SK-N-SH (cell line): ENCODE results near the gene SELENOS. TPM values are rescaled to one million over a fixed set of nuclear protein-coding genes. Genes with fewer than 3 reads are reported as not detected.

Experiments used
- CTCF ChIA-PET: fragments of 300-600, 350-600 bp; formaldehyde crosslinking; extraction: SDS; loops from one replicate; lab custom pipeline; 2021; lab: Yijun Ruan, JAX
- POLR2A ChIA-PET: fragments of 350-600 bp; sonication (Branson Sonifier 250); formaldehyde crosslinking; extraction: SDS; loops from one replicate; lab custom pipeline; 2020; ENCODE audit warnings: antibody characterized with exemption, inconsistent platforms; lab: Yijun Ruan, JAX
- DNase-seq: peaks from one replicate; pipeline ENCODE4 v3.0.0; 2012
- H2AFZ ChIP-seq: fragments of 200-600 bp; sonication (generic); 2 replicates; pipeline ENCODE4 v1.8.1; 2016; ENCODE audit warnings: antibody characterized with exemption, mild to moderate bottlenecking, low read depth
- H3F3A ChIP-seq: fragments of 200-600 bp; sonication (generic); replicated peaks from 2 replicates; pipeline ENCODE3; 2016; ENCODE audit warnings: antibody characterized with exemption, mild to moderate bottlenecking; ENCODE audit not compliant: insufficient read depth
- H3K27ac ChIP-seq, 2 experiments: fragments of 200-500 bp in 1 of 2; fragments of 200-600 bp in 1 of 2; sonication (Bioruptor generic) in 1 of 2; sonication (generic), shearing (Covaris generic) in 1 of 2; 2 replicates each; pipeline versions ENCODE4 v1.5.1 to v1.6.1; 2014 to 2016; ENCODE audit warnings: low read depth in 2 of 2, inconsistent platforms in 1 of 2, low read length in 1 of 2, mild to moderate bottlenecking in 1 of 2, mixed read lengths in 1 of 2
- H3K27me3 ChIP-seq: fragments of 200-600 bp; sonication (generic), shearing (Covaris generic); 2 replicates; pipeline ENCODE4 v1.6.1; 2016; ENCODE audit warnings: mixed run types; ENCODE audit not compliant: insufficient read depth
- H3K36me3 ChIP-seq, 2 experiments: fragments of 200-500 bp in 1 of 2; fragments of 200-600 bp in 1 of 2; sonication (Bioruptor generic) in 1 of 2; sonication (generic) in 1 of 2; replicated peaks in 1 of 2; 2 replicates each; pipeline versions ENCODE3 to v1.5.1; 2014 to 2016; ENCODE audit warnings: low read length in 1 of 2, mild to moderate bottlenecking in 1 of 2; ENCODE audit not compliant: insufficient read depth in 2 of 2, control insufficient read depth in 1 of 2
- H3K4me1 ChIP-seq, 2 experiments: fragments of 200-500 bp in 1 of 2; fragments of 200-600 bp in 1 of 2; sonication (Bioruptor generic) in 1 of 2; sonication (generic), shearing (Covaris generic) in 1 of 2; 2 replicates each; pipeline versions ENCODE4 v1.5.1 to v1.6.1; 2014 to 2016; ENCODE audit warnings: low read depth in 1 of 2, low read length in 1 of 2, mixed run types in 1 of 2; ENCODE audit not compliant: insufficient read depth in 2 of 2, control insufficient read depth in 1 of 2
- H3K4me2 ChIP-seq: fragments of 200-600 bp; sonication (generic), shearing (Covaris generic); 2 replicates; pipeline ENCODE4 v1.6.1; 2017; ENCODE audit warnings: mixed run types
- H3K4me3 ChIP-seq, 2 experiments: fragments of 200-500 bp in 1 of 2; fragments of 200-600 bp in 1 of 2; sonication (Bioruptor generic) in 1 of 2; sonication (generic), shearing (Covaris generic) in 1 of 2; 2 replicates each; pipeline versions ENCODE4 v1.5.1 to v1.8.1; 2014 to 2016; ENCODE audit warnings: low read depth in 2 of 2, inconsistent platforms in 1 of 2, low read length in 1 of 2, mild to moderate bottlenecking in 1 of 2, mixed read lengths in 1 of 2, moderate library complexity in 1 of 2
- H3K79me2 ChIP-seq: fragments of 200-600 bp; sonication (generic); 2 replicates; pipeline ENCODE4 v1.8.1; 2017; ENCODE audit warnings: mild to moderate bottlenecking; ENCODE audit not compliant: insufficient read depth
- H3K9ac ChIP-seq: fragments of 200-600 bp; sonication (generic); 2 replicates; pipeline ENCODE4 v1.6.1; 2017; ENCODE audit warnings: mixed run types
- H3K9me2 ChIP-seq: fragments of 200-600 bp; sonication (generic); 2 replicates; pipeline ENCODE4 v1.6.1; 2017; ENCODE audit warnings: mixed run types
- H3K9me3 ChIP-seq: fragments of 200-600 bp; sonication (generic); 2 replicates; pipeline ENCODE4 v1.6.1; 2017; ENCODE audit warnings: mixed run types, mild to moderate bottlenecking, moderate library complexity
- H4K20me1 ChIP-seq: fragments of 200-600 bp; sonication (generic); 2 replicates; pipeline ENCODE4 v1.6.1; 2017; ENCODE audit warnings: mild to moderate bottlenecking, mixed run types; ENCODE audit not compliant: insufficient read depth
- EP300 ChIP-seq, 2 experiments: IDR thresholded peaks; 2 replicates each; pipeline versions ENCODE4 v1.4.0 to v1.6.1; 2012; ENCODE audit warnings: borderline replicate concordance in 1 of 2, low read depth in 1 of 2, low read length in 1 of 2
- GATA2 ChIP-seq: sonication (generic); formaldehyde crosslinking; IDR thresholded peaks from 2 replicates; pipeline ENCODE4 v1.5.0; 2020; ENCODE audit warnings: mild to moderate bottlenecking, missing genetic modification reagents
- IRF3 ChIP-seq: fragments of 150-350 bp; IDR thresholded peaks from 2 replicates; pipeline ENCODE4 v1.6.1; 2016; ENCODE audit warnings: mild to moderate bottlenecking, low read depth, low read length
- MAX ChIP-seq: IDR thresholded peaks from 2 replicates; pipeline ENCODE4 v1.4.0; 2012; ENCODE audit warnings: low read depth
- MEF2A ChIP-seq: IDR thresholded peaks from 2 replicates; pipeline ENCODE4 v1.4.0; 2012; ENCODE audit warnings: low read depth, borderline replicate concordance
- NRF1 ChIP-seq: IDR thresholded peaks from 2 replicates; pipeline ENCODE4 v1.6.1; 2012; ENCODE audit warnings: low read depth, mild to moderate bottlenecking, low read length
- RCOR1 ChIP-seq: fragments of 150-350 bp; IDR thresholded peaks from 2 replicates; pipeline ENCODE4 v1.6.1; 2017; ENCODE audit warnings: antibody characterized with exemption, low read length
- REST ChIP-seq: IDR thresholded peaks from 2 replicates; pipeline ENCODE4 v1.6.1; 2012; ENCODE audit warnings: mild to moderate bottlenecking, low read depth, low read length, moderate library complexity
- RFX5 ChIP-seq: IDR thresholded peaks from 2 replicates; pipeline ENCODE4 v1.6.1; 2012; ENCODE audit warnings: mild to moderate bottlenecking, improper control_type of control experiment, low read length
- RXRA ChIP-seq: IDR thresholded peaks from 2 replicates; pipeline ENCODE4 v1.4.0; 2012; ENCODE audit warnings: low read depth, mild to moderate bottlenecking, borderline replicate concordance
- SIN3A ChIP-seq: IDR thresholded peaks from 2 replicates; pipeline ENCODE4 v1.6.1; 2012; ENCODE audit warnings: low read depth, mild to moderate bottlenecking, low read length, moderate library complexity, borderline replicate concordance
- TAF1 ChIP-seq: IDR thresholded peaks from 2 replicates; pipeline ENCODE4 v1.6.1; 2012; ENCODE audit warnings: low read depth, mild to moderate bottlenecking, low read length, moderate library complexity, borderline replicate concordance
- TCF12 ChIP-seq: IDR thresholded peaks from 2 replicates; pipeline ENCODE4 v1.4.0; 2012
- USF2 ChIP-seq: fragments of 150-350 bp; IDR thresholded peaks from 2 replicates; pipeline ENCODE4 v1.6.1; 2017; ENCODE audit warnings: antibody characterized with exemption, low read length, low read depth, borderline replicate concordance
- ZBTB33 ChIP-seq: IDR thresholded peaks from 2 replicates; pipeline ENCODE4 v1.4.0; 2012; ENCODE audit warnings: low read depth, borderline replicate concordance
- WGBS: methylation state at CpG from one replicate; pipeline ENCODE4 v1.1.6; 2017; ENCODE audit warnings: low lambda C conversion rate; 5-methylcytosine and 5-hydroxymethylcytosine counted together
- polyA plus RNA-seq, 3 experiments: library from polyadenylated mRNA; depleted of rRNA; stranded (reverse); fragments of >200 nt; gene quantifications; 2 replicates each; pipeline ENCODE4 v1.2.3, GENCODE V29; 2012

The SELENOS gene
- polyA plus RNA-seq, 1 of the 3 experiments (the other 2 are of a cell fraction), result 101 TPM

GRCh38 chr15:101305820-101306255, 28.6 kb upstream of the SELENOS start:
- no peaks in the 10 kb centered on the region for H4K20me1 ChIP-seq
- TF ChIP-seq MAX (no peak), EP300 (IDR thresholded peaks at IDR 0.05; ENCODE audit: borderline replicate concordance in 1 of 2, low read depth in 1 of 2, low read length in 1 of 2) (no peak), IRF3 (no peak), RXRA (no peak), RFX5 (no peak), TCF12 (no peak), RCOR1 (no peak), MEF2A (no peak), REST (no peak), SIN3A (no peak), NRF1 (no peak), TAF1 (no peak), ZBTB33 (no peak), USF2 (no peak), GATA2 (no peak)
- no peaks in the 10 kb centered on the region for H3K79me2 ChIP-seq
- H3K27me3 ChIP-seq, result no peaks in the 10 kb centered on the region
- H3K4me1 ChIP-seq, result no peaks in the 10 kb centered on the region; a peak in 1 of 4 replicates
- H3K4me2 ChIP-seq, result no peak overlapping the region
- DNase-seq, result peak; percentile 9
- no peak overlapping the region for H2AFZ ChIP-seq
- ChIA-PET CTCF (interaction anchor here (1.2 to 10.4 kb wide), 2 partner anchors 253 to 335 kb away, joined by 3 to 125 read pairs; no protein-coding TSS in a partner anchor), POLR2A (interaction anchor here (1.4 kb wide), 1 partner anchor 336 kb away, joined by 4 read pairs; no protein-coding TSS in a partner anchor)
- H3K36me3 ChIP-seq, result no peaks in the 10 kb centered on the region
- H3K9me3 ChIP-seq, result no peaks in the 10 kb centered on the region
- H3K9ac ChIP-seq, result no peak overlapping the region
- no peaks in the 10 kb centered on the region for H3F3A ChIP-seq
- H3K9me2 ChIP-seq, result no peaks in the 10 kb centered on the region
- WGBS, result 72% methylated on average over 7 of the region's 8 CpGs
- H3K27ac ChIP-seq, result no peak overlapping the region
- no peak overlapping the region for H3K4me3 ChIP-seq
